ENCODE data around the gene PRRG3.
A peak's percentile ranks its signal among the peaks of the same experiment; 100 is the strongest.

The PRRG3 gene

GRCh38 chrX:151708821-151709220, 13.6 kb downstream of the PRRG3 start:
- no peak for DNase-seq (ENCODE audit: low spot score)

- DNase-seq (ENCODE audit: low spot score) = no peak
These were observed 15.2 kb downstream of the PRRG3 start for GRCh38 chrX:151710457-151710856.

GRCh38 chrX:151711154-151711553, 15.9 kb downstream of the PRRG3 start:
- DNase-seq (ENCODE audit: low spot score) = no peak

DNA sequence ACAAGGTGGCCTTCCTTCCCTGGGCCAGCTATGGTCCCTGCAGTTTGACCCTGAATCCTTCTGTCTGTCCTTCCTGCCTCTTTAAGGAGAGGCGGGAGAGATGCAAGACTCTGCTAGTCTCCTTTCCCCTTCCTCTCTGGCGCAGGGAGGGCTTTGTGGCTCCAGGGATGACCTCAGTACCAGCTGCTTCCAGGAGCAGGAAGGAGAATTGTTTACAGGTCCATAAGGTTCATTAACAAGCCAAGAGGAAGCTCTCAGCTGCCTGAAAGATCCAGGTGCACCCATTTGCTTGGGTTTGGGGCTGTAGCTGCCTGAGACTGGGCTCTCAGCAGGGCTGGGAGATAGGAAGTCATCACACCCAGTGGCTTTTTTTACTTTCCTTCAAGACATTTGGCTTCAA, 16.5 kb downstream of the PRRG3 start:
- no peak for DNase-seq (ENCODE audit: low spot score)

- no peak for DNase-seq (ENCODE audit: low spot score)
These were observed 17.0 kb downstream of the PRRG3 start for GRCh38 chrX:151712253-151712652.

DNA sequence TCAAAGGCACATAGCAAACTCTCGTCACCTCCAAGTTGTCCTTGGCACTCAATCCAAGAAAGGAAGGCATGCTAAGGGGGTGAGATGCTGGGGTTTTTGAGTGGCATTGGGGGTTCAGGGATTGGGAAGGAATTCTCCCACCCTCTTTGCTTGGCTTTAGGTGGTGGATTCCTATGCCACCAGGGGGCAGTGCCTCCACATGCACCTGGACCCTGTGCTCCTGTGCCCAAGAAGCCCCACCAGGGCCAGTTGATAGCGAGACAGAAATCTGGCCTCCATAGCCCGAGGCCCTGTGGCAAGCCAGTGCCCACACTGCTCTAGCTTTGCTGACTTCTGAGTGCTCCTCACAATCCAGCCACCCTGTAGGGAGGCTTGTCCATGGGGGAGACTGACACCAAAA, 18.6 kb downstream of the PRRG3 start:
- peak; percentile 16 for DNase-seq (ENCODE audit: low spot score)

DNA sequence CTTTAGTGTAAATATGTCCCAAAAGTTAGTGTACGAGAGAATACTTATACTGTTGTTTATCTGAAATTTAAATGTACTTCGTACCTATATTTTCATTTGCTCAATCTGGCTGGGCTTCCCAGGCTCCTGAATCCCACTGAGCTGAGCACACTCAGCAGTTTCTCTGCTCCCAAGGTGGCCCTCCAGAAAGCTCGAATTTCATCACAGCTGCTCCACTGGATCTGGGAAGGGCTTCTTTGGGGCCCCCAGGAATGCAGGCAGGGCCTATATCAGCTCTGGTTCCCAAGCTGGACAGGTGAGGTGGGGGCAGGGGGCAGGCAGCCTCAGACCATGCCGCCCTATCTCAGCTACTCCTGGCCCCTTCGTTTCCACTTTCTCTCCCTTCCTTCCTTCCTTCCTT, 19.1 kb downstream of the PRRG3 start:
- DNase-seq (ENCODE audit: low spot score) = no peak

DNA sequence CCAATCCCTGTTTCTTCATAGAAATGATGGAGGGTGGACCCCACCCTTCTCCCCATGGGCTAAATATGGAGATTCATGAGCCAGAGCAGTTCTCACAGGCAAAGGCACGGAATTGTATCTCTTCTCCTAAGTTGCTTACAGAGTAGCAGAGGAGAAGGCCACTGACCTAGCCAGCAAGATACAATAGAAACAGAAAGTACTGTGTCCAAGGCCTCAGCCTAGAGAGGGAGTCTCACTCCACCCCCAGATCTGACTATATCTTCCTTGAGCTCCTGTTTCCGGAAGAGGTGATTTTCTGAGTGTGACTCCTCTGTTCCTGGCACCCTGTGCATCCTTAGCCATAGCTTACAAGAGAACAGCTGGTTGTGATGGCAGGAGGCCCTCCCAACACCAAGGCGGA, 20.5 kb downstream of the PRRG3 start, which contains the start of gene FATE1:
Gene FATE1, plus strand, starts transcription at position 284 of the 400 bp plus-strand sequence. Its CDS starts 85 bp downstream, at position 369.
- DNase-seq (ENCODE audit: low spot score) = no peak

- no peak for DNase-seq (ENCODE audit: low spot score)
These were observed 27.1 kb downstream of the PRRG3 start for GRCh38 chrX:151722241-151722846.

DNA sequence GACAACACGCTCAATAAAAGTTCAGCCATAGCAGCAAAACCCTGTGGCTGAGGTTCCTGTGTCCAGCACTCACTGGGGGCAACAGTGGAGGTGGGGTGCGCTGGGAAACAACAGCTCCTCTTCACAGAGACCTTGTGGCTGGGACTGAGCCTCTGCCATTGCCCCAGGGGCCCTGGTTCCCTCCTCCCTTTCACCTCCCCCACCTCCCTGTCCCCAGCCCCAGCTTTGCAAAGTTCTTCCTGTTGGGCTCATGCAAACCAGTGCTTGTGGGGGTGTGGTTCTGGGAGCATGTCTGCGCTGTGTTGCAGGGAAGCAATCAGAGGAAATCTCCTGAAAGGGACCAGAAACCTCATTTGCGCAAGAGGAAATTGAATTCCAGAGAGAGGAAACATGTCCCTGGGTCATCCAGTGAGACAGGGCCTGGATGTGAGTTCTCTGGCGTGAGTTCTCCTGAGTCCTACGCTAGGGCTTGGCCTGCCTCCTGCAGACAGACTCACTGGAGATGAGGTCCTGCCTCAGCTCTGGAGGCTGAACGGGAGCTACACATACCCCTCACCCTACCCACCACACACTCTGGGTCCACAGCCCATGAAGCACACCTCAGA, 28.0 kb downstream of the PRRG3 start:
- DNase-seq (ENCODE audit: low spot score) = no peak

- DNase-seq (ENCODE audit: low spot score) = no peak
These were observed 29.5 kb downstream of the PRRG3 start for GRCh38 chrX:151724563-151725337.

- no peak for DNase-seq (ENCODE audit: low spot score)
These were observed 30.0 kb downstream of the PRRG3 start for GRCh38 chrX:151725338-151725614.

GRCh38 chrX:151726751-151727150, 31.5 kb downstream of the PRRG3 start:
- no peak for DNase-seq (ENCODE audit: low spot score)

DNA sequence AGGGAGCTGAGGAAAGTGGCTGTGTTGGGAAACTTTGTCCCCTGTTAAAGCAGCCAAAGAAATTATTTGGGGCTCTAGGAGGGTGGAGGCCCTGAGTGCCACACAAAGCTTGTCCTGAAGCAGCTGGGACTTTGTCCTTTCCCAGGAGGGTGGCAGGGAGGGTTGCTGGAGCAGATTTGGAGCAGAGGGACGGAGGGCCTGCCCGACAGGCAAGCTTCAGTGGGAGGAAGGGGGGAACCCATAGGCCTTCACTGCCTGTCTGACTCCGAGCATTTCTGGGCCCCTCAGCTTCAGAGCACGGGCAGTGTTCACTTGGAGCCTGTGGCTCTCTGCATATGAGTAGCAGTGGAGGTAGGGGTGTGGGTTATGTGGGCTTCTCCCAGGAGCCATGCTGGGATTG, 32.1 kb downstream of the PRRG3 start:
- no peak for DNase-seq (ENCODE audit: low spot score)

DNA sequence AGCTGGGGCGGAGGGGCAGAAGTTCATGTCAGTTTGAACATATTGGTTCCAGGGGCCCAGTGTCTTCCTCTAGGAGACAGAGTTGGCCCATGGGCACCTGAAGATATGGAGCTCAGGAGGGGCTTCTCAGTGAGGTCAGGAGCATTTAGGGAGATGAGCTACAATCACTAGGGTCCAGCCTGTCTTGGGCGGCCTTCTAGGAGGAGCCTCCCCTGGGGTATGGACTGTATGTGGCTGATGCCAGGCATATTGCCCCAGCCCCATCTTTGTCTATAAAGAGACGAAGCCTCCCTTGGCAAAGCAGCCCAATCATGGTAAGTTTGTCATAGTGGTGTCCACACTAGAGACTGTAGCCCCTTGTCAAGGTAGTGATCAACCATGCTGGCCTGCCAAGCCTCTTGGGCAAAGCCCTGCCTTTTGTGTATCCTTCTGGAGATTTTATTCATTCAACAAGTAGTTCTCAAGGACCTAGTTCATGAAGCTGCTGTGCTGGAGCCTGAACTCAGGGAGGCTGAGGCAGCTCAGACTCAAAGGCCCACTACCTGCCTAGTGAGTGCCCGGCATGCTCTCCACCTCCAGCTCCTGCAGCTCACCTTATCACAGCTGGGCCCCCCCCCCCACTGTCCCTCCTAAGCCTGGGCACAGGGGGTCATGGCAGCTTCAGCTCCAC, 33.9 kb downstream of the PRRG3 start:
- DNase-seq (ENCODE audit: low spot score) = no peak

GRCh38 chrX:151734446-151734845, 39.2 kb downstream of the PRRG3 start, which contains the start of gene CNGA2:
Gene CNGA2, plus strand, starts transcription at chrX:151734746. Its CDS starts 3,738 bp downstream, at chrX:151738484.
- no peak for DNase-seq (ENCODE audit: low spot score)

DNA sequence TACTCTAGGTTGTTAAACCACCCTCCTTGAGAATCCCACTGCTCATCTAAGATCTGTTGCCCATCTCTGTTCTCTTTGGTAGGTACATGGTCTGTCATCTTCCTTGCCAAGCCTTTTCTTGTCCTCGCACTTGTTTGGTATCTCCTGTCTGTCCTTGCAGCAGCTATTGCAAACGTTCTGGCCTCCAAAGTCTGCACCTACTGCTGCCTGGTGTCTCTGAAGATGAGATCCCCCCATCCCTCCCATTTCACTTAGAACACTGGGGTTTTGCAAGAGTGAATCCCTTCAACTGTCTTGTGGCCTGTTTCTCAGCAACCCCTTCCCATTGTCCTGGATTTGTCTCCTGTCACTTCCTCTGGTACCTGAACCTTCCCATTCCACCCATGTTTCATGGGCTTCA, 40.0 kb downstream of the PRRG3 start:
- DNase-seq (ENCODE audit: low spot score) = no peak

GRCh38 chrX:151736685-151737084, 41.4 kb downstream of the PRRG3 start:
- DNase-seq (ENCODE audit: low spot score) = no peak

- DNase-seq (ENCODE audit: low spot score) = no peak
These were observed 42.2 kb downstream of the PRRG3 start for GRCh38 chrX:151737494-151737893.

GRCh38 chrX:151738751-151739150, 43.5 kb downstream of the PRRG3 start:
- DNase-seq (ENCODE audit: low spot score) = no peak

GRCh38 chrX:151741606-151742005, 46.3 kb downstream of the PRRG3 start:
- no peak for DNase-seq (ENCODE audit: low spot score)

GRCh38 chrX:151742311-151742710, 47.1 kb downstream of the PRRG3 start:
- no peak for DNase-seq (ENCODE audit: low spot score)
